Activated CD4-positive, alpha-beta memory T cell treated with anti-CD3 and anti-CD28 coated beads for 36 hours (primary cell): ENCODE measurements around the gene BTBD9. TPM values are rescaled to one million over a fixed set of nuclear protein-coding genes. Genes with fewer than 3 reads are reported as not detected.
"Not testable (repeated sequence)": the region's sequence is repeated elsewhere in the genome, so short reads cannot be mapped to it uniquely, and the experiment has no call there.

ENCODE experiments used
- CTCF ChIA-PET: fragments of 350-600 bp; sonication (Branson Sonifier 250); formaldehyde crosslinking; loops from one replicate; lab custom pipeline; 2021; ENCODE audit warnings: antibody characterized with exemption, inconsistent platforms; lab: Charles Lee
- POLR2A ChIA-PET: fragments of 350-600 bp; sonication (Branson Sonifier 250); formaldehyde crosslinking; loops from one replicate; lab custom pipeline; 2021; ENCODE audit warnings: antibody characterized with exemption; lab: Charles Lee
- DNase-seq: peaks from one replicate; pipeline ENCODE4 v3.0.0-alpha.2; 2020
- H3K27ac Mint-ChIP-seq: one replicate; pipeline ENCODE4 v1.8.0; 2021; ENCODE audit warnings: mixed read lengths
- H3K27me3 Mint-ChIP-seq: one replicate; pipeline ENCODE4 v1.8.0; 2021; ENCODE audit warnings: mixed read lengths
- H3K36me3 Mint-ChIP-seq: one replicate; pipeline ENCODE4 v1.8.0; 2021; ENCODE audit warnings: mixed read lengths
- H3K4me1 Mint-ChIP-seq: one replicate; pipeline ENCODE4 v1.8.0; 2021; ENCODE audit warnings: low read depth, mixed read lengths
- H3K4me3 Mint-ChIP-seq: one replicate; pipeline ENCODE4 v1.8.0; 2021; ENCODE audit warnings: mild to moderate bottlenecking, mixed read lengths
- H3K9me3 Mint-ChIP-seq: one replicate; pipeline ENCODE4 v1.8.0; 2021; ENCODE audit warnings: mixed read lengths
- intact Hi-C: fragments of 100-400 bp; cut with micrococcal nuclease; formaldehyde crosslinking; loops from one replicate; pipeline ENCODE4 v1.15.1; 2023
- total RNA-seq, 2 experiments: library from RNA; stranded (reverse); gene quantifications; one replicate each; pipeline ENCODE4 v1.2.3, GENCODE V29; 2021

The BTBD9 gene
- total RNA-seq, 2 experiments from 2014 or later: 14.4 to 14.6 TPM

DNA sequence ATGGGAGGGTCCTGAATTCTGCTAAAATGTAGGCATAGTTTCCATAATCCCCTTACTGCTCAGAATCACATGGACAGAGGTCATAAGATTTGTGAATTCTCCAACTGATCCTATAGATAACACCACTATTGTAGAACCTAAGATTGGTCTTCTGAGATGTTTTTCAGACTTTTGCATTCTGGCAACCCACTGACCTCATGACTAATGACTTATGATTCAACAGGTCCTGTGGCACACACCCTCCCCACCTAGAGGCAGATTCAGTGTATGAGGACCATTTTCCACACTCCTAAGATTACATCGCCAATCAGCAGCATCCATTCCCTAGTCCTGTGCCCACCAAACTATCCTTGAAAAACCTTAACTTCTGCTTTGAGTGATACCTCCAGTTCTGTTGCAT is 207.2 kb downstream of the BTBD9 start:
- CTCF ChIA-PET: no interaction called here
- peaks cover 21% of the 10 kb centered on the region for H3K4me1 Mint-ChIP-seq
- intact Hi-C loops: no loop called here
- H3K4me3 Mint-ChIP-seq: no peak overlapping the region
- H3K27me3 Mint-ChIP-seq: no peaks in the 10 kb centered on the region
- H3K27ac Mint-ChIP-seq: no peak overlapping the region
- POLR2A ChIA-PET: interaction anchor here (0.5 kb wide), 1 partner anchor 27 kb away, joined by 3 read pairs; no protein-coding TSS in a partner anchor
- peaks cover 2% of the 10 kb centered on the region for H3K36me3 Mint-ChIP-seq
- DNase-seq: peak; percentile 13
- H3K9me3 Mint-ChIP-seq: peaks cover 4% of the 10 kb centered on the region

DNA sequence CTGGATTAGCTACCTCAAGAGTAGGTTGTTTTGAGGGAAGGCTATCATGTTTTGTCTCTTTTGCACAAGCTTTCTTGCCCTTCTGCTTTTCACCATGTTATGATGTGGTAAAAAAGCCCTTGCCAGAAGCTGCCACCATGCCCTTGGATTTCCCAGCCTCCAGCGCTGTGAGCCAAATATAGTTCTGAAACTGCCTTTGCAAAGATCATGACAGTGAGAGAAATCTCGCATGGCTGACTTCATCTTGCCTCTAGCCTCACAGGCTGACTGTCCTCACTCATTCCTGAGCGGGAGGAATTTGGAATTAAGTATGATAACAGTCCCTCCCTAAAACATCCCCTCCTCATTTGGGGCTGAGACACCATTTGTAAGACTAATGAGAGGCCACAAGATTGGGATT is 207.7 kb downstream of the BTBD9 start:
- H3K27me3 Mint-ChIP-seq: no peaks in the 10 kb centered on the region
- CTCF ChIA-PET: no interaction called here
- no peak overlapping the region for H3K27ac Mint-ChIP-seq
- no peak for DNase-seq
- intact Hi-C loops: no loop called here
- peaks cover 4% of the 10 kb centered on the region for H3K9me3 Mint-ChIP-seq
- H3K36me3 Mint-ChIP-seq: peaks cover 2% of the 10 kb centered on the region
- H3K4me1 Mint-ChIP-seq: peaks cover 20% of the 10 kb centered on the region
- POLR2A ChIA-PET: interaction anchor here (0.5 kb wide), 1 partner anchor 27 kb away, joined by 3 read pairs; no protein-coding TSS in a partner anchor
- H3K4me3 Mint-ChIP-seq: no peak overlapping the region

DNA sequence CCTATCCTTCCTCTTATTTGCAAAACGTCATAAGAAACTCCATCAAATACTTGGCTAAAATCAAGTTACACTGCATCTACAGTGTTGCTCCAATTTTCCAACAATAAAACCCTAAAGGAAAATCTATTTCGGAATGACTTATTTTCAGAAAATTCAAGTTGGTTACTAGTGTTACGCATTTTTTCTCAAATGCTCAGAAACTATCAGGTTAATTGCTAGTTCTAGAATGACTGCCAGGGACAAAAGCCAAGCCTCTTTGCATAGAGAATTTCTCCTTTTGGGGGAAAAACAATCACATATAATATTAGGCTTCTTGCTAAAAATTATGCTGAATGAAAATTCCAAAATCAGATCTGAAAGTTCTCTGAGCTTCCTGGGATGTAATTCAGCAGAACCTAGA is 210.2 kb downstream of the BTBD9 start:
- H3K27ac Mint-ChIP-seq: no peak overlapping the region
- ChIA-PET POLR2A (no interaction called here), CTCF (no interaction called here)
- intact Hi-C loops: no loop called here
- H3K4me1 Mint-ChIP-seq: peaks cover 12% of the 10 kb centered on the region
- no peak for DNase-seq
- no peaks in the 10 kb centered on the region for H3K36me3 Mint-ChIP-seq
- no peak overlapping the region for H3K4me3 Mint-ChIP-seq
- peaks cover 4% of the 10 kb centered on the region for H3K9me3 Mint-ChIP-seq
- no peaks in the 10 kb centered on the region for H3K27me3 Mint-ChIP-seq

DNA sequence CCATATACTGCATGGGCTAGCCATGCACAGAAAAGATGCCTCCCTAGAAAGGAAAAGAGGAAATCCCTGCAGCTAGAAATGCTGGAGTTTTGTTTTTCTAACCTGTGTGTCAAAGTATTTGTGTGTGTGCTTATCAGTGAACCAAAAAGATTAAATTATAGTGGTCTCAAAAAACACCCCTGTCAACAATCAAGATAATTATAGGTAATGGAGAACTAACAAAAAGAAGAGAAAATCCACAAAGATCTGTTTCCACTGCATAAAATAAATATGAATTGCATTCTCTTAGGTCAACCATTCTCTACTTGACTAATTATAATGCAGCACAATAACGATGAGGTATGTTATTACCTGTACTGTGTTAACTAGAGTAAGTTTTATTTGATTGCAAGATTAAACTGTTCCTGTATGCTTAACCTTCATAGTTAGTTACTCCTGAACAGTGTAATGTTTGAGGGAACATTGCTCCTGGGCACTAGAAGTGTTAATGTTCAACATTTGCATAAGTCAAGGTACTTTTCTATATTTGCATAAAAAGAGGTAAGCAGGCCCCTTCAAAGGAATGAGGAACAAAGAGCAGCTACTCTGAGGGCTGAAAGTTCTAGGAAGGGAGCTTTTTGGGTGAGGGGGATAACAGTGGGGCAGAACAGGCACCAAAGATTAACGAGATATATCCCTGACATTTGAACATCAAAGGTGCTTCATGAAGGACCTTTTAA is 212.1 kb downstream of the BTBD9 start:
- DNase-seq: no peak
- Mint-ChIP-seq H3K27me3 (no peaks in the 10 kb centered on the region), H3K27ac (no peak overlapping the region), H3K4me1 (peaks cover 9% of the 10 kb centered on the region), H3K9me3 (peaks cover 3% of the 10 kb centered on the region), H3K4me3 (no peak overlapping the region), H3K36me3 (no peaks in the 10 kb centered on the region)
- CTCF ChIA-PET: no interaction called here
- POLR2A ChIA-PET: no interaction called here
- intact Hi-C loops: no loop called here

DNA sequence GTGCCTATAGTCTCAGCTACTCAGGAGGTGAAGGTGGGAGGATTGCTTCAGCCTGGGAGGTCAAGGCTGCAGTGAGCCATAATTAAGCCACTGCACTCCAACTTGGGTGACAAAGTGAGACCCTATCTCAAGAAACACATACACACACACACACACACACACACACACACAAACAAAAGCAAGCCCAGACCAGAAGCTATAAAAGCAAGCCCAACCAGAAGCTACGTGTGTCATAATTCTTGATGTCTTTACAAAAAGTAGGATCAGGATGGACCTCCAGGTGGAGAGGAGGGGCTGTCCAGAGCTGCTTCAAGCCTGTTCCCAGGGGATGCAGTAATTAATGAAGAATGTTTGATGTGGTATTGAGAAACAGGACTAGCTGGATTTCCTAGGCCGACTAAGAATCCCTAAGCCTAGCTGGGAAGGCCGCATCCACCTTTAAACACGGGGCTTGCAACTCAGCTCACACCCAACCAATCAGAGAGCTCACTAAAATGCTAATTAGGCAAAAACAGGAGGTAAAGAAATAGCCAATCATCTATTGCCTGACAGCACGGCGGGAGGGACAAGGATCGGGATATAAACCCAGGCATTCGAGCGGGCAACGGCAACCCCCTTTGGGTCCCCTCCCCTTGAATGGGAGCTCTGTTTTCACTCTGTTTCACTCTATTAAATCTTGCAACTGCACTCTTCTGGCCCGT is 213.8 kb downstream of the BTBD9 start:
- H3K4me1 Mint-ChIP-seq, H3K27me3 Mint-ChIP-seq, H3K4me3 Mint-ChIP-seq, H3K27ac Mint-ChIP-seq, DNase-seq, POLR2A ChIA-PET, CTCF ChIA-PET, intact Hi-C loops, H3K36me3 Mint-ChIP-seq, H3K9me3 Mint-ChIP-seq: not testable (repeated sequence)

DNA sequence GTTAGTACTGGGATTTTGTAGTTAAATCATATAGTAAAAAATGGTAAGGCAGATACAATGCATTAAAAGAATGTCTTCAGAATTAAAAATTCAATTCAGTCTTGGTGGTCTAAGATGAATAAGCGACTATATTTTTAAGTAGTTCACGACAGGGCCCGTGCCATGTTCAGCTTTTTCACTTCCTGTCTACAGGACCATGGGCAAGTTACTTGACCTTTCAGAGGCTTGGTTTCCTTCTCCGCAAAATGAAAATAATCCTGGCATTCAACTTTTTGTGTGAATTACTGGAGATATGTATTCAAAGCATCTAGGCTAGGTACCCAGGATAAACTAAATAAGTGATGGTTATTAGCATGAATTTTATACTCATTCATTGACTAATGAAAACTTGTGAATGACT is 216.0 kb downstream of the BTBD9 start:
- Mint-ChIP-seq H3K27me3 (no peaks in the 10 kb centered on the region), H3K4me3 (no peak overlapping the region), H3K36me3 (no peaks in the 10 kb centered on the region), H3K9me3 (no peaks in the 10 kb centered on the region), H3K27ac (no peak overlapping the region), H3K4me1 (no peaks in the 10 kb centered on the region)
- ChIA-PET POLR2A (no interaction called here), CTCF (no interaction called here)
- DNase-seq: no peak
- intact Hi-C loops: no loop called here

DNA sequence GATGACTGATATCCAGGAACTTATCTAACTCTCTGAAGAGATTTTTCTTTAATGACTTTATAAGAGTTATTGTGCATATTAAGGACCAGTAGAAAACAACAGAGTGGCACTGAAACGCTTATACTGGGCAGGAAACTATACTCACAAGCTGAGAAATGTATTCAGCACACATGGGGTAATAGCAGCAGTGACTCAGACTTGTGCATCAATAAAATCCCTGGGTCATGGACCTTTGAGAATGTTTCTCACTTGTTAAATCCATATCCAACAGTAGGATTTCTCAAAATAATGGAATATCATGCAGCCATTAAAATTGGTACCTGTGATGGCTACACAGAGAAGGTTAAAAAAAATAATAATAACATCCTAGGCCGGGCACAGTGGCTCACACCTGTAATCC is 219.5 kb downstream of the BTBD9 start:
- Mint-ChIP-seq H3K27me3 (no peaks in the 10 kb centered on the region), H3K9me3 (no peaks in the 10 kb centered on the region), H3K4me1 (no peaks in the 10 kb centered on the region), H3K36me3 (no peaks in the 10 kb centered on the region), H3K4me3 (no peak overlapping the region), H3K27ac (no peak overlapping the region)
- DNase-seq: no peak
- intact Hi-C loops: no loop called here
- ChIA-PET CTCF (no interaction called here), POLR2A (no interaction called here)

DNA sequence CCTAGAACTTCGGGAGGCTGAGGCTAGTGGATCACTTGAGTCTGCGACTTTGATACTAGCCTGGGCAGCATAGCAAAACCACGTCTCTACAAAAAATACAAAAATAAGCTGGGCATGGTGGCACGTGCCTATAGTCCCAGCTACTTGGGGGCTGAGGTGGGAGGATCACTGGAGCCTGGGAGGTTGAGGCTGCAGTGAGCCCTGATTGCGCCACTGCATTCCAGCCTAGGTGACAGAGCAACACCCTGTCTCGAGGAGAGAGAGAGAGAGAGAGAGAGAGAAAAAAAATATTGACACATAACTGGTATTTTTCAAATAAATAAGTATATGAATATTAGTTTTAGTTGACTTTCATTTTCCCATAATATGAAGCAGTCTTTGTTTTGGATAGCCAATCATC is 222.2 kb downstream of the BTBD9 start:
- intact Hi-C loops: no loop called here
- Mint-ChIP-seq H3K27me3 (no peaks in the 10 kb centered on the region), H3K9me3 (no peaks in the 10 kb centered on the region), H3K4me3 (no peak overlapping the region), H3K4me1 (peaks cover 19% of the 10 kb centered on the region), H3K27ac (no peak overlapping the region), H3K36me3 (peaks cover 2% of the 10 kb centered on the region)
- DNase-seq: no peak
- ChIA-PET CTCF (no interaction called here), POLR2A (no interaction called here)

DNA sequence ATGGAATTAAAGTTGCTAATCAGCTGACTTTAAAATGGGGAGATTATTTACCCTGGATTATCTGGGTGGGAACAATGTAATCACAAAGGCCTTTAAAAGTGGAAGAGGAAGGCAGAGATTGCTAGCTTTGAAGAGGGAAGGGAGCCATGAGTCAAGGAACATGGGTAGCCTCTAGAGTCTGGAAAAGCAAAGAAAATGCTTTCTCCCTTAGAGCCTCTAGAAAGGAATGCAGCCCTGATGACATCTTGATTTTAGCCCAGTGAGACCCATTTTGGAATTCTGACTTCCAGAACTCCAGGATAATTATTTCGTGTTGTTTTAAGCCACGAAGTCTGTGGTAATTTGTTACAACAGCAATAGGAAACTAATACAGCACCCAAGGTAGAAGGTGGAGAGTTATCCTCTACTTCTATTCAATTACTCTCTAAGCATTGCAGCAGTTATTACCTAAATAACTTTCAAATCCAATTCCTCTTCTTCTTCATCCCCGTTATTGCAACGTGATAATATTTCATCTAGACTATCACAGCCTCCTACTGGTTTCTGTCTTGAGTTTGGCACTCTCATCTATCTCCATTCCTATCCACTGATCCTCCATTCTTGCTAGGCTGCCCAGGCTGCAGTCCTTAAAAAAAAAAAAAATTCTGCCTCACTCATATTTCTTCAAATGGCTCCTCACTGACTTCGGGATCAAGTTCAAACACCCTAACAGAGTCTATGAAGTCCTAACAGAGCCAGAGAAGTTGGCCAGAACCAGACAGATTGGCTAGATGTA is 224.3 kb downstream of the BTBD9 start:
- no peaks in the 10 kb centered on the region for H3K27me3 Mint-ChIP-seq
- DNase-seq: no peak
- POLR2A ChIA-PET: no interaction called here
- H3K36me3 Mint-ChIP-seq: peaks cover 4% of the 10 kb centered on the region
- no peaks in the 10 kb centered on the region for H3K9me3 Mint-ChIP-seq
- no peak overlapping the region for H3K4me3 Mint-ChIP-seq
- CTCF ChIA-PET: no interaction called here
- intact Hi-C loops: no loop called here
- H3K4me1 Mint-ChIP-seq: peaks cover 24% of the 10 kb centered on the region
- no peak overlapping the region for H3K27ac Mint-ChIP-seq

DNA sequence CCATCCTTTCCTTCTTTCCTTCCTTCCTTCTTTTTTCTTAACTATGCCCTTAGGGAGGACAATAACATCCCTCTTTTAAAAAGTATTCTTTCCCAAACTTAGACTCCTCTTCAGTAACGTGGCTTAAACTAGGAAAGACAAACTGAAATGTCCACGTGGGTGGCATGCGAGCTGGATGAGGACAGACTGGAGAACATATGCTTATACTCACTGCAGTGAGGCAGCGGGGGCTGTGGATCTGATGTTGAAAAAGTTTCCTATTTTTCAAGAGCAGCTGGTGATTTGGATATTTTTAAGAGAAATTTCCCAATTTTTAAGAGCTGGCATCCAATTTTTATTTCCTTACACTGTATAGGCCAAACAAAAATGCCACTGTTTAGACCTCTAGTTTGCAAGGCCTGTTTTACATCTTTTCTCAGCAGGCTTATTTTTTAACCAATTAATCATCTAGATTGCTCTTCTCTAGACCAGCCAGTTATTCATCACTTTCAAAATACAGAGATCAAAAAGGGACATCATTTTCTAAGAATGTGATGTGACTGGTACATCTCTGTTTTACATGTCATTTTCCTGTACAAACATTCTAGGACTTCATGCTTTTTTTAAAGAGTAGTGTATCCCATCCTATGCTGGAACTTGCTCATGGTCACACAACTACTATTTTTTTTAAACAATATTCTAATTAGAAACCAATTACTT is 226.5 kb downstream of the BTBD9 start:
- Mint-ChIP-seq H3K9me3 (no peaks in the 10 kb centered on the region), H3K36me3 (peaks cover 4% of the 10 kb centered on the region), H3K27me3 (no peaks in the 10 kb centered on the region), H3K27ac (peak overlapping the region; percentile 79), H3K4me1 (peaks cover 24% of the 10 kb centered on the region), H3K4me3 (peak overlapping the region; percentile 33)
- ChIA-PET CTCF (no interaction called here), POLR2A (no interaction called here)
- peak; percentile 16 for DNase-seq
- intact Hi-C loops: loop anchor here (1.0 to 5.0 kb wide), 3 partner anchors 8 to 556 kb away; no protein-coding TSS in a partner anchor

DNA sequence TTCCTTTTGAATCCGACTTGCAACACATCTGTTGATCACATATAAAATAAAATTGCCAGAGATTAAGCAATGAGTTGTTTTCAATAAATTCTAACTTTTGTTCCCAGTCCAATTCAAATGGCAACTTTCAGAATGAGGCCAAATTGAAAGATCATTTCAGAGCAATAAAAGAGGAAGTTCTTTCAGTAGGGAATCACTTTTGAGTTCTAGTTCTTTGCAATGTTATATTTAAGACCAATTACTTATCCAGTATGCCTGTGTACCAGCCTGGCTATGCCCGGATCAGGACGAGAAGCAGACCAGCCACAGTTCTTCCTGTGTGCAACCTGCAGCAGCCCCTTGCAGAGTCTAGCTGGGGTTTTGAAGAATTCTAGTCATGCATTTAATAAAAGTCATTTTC is 232.5 kb downstream of the BTBD9 start:
- H3K9me3 Mint-ChIP-seq: no peaks in the 10 kb centered on the region
- ChIA-PET CTCF (no interaction called here), POLR2A (no interaction called here)
- H3K4me3 Mint-ChIP-seq: no peak overlapping the region
- no peaks in the 10 kb centered on the region for H3K27me3 Mint-ChIP-seq
- H3K36me3 Mint-ChIP-seq: peaks cover 8% of the 10 kb centered on the region
- no peak for DNase-seq
- intact Hi-C loops: no loop called here
- no peak overlapping the region for H3K27ac Mint-ChIP-seq
- peaks cover 35% of the 10 kb centered on the region for H3K4me1 Mint-ChIP-seq

DNA sequence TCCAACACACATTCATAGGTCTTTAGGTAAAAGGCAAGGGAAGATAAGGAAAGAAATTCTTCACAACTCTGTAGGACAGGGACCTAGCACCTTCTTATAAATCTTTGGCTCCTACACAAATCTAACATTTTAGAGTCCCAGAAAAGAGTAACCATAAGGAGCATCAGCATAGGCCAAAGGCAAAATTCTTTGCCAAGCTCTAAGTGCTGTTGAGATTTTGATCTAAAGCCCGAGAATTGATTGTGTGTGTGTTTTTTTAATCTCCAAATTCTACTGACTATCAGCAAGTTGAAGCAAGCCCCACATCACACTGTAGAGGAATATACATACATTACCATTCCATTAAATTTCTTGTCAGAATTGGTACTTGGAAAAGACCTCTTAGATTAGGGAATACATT is 233.6 kb downstream of the BTBD9 start:
- Mint-ChIP-seq H3K36me3 (peaks cover 6% of the 10 kb centered on the region), H3K9me3 (no peaks in the 10 kb centered on the region), H3K27ac (no peak overlapping the region), H3K27me3 (no peaks in the 10 kb centered on the region), H3K4me3 (no peak overlapping the region), H3K4me1 (peaks cover 31% of the 10 kb centered on the region)
- ChIA-PET CTCF (no interaction called here), POLR2A (no interaction called here)
- DNase-seq: no peak
- intact Hi-C loops: no loop called here
